Glutamatergic neuron (in vitro differentiated cells): Measurements from ENCODE around the gene PLAAT2. TPM values are rescaled to one million over a fixed set of nuclear protein-coding genes. Genes with fewer than 3 reads are reported as not detected.

Experiments used
- DNase-seq: peaks from one replicate; pipeline ENCODE4 v3.0.0; 2022
- H3K27ac Mint-ChIP-seq: one replicate; pipeline ENCODE4 v1.8.0; 2020; ENCODE audit warnings: mild to moderate bottlenecking, mixed read lengths, inconsistent platforms; ENCODE audit not compliant: unreplicated experiment
- H3K27me3 Mint-ChIP-seq: one replicate; pipeline ENCODE4 v1.8.0; 2020; ENCODE audit warnings: mild to moderate bottlenecking, moderate library complexity, mixed read lengths, inconsistent platforms; ENCODE audit not compliant: unreplicated experiment
- H3K36me3 Mint-ChIP-seq: one replicate; pipeline ENCODE4 v1.8.0; 2020; ENCODE audit warnings: mild to moderate bottlenecking, mixed read lengths, inconsistent platforms; ENCODE audit not compliant: unreplicated experiment
- H3K4me1 Mint-ChIP-seq: one replicate; pipeline ENCODE4 v1.8.0; 2020; ENCODE audit warnings: mild to moderate bottlenecking, low read depth, mixed read lengths, inconsistent platforms; ENCODE audit not compliant: unreplicated experiment
- H3K4me3 Mint-ChIP-seq: one replicate; pipeline ENCODE4 v1.8.0; 2020; ENCODE audit warnings: mild to moderate bottlenecking, mixed read lengths, inconsistent platforms; ENCODE audit not compliant: unreplicated experiment
- H3K9me3 Mint-ChIP-seq: one replicate; pipeline ENCODE4 v1.8.0; 2020; ENCODE audit warnings: mild to moderate bottlenecking, moderate library complexity, mixed read lengths, inconsistent platforms; ENCODE audit not compliant: unreplicated experiment
- CTCF ChIP-seq: fragments of 200-600 bp; sonication (generic); IDR thresholded peaks from one replicate; pipeline ENCODE4 v1.5.0; 2021; ENCODE audit not compliant: partially characterized antibody, unreplicated experiment
- total RNA-seq: library from RNA; stranded (reverse); fragmentation: NEBNext Ultra II Directional; extraction: Animal tissue kit (Norgen Biotek cat#: 25700); gene quantifications from one replicate; pipeline ENCODE4 v1.2.1, GENCODE V29; 2021; ENCODE audit not compliant: unreplicated experiment

Gene PLAAT2
- total RNA-seq, 1 donor from 2014 or later, result not detected

GRCh38 chr11:63523151-63523550, 40.0 kb downstream of the PLAAT2 start:
- Mint-ChIP-seq H3K4me1 (peaks cover 6% of the 10 kb centered on the region), H3K27me3 (no peaks in the 10 kb centered on the region), H3K36me3 (peaks cover 8% of the 10 kb centered on the region), H3K9me3 (peaks cover 4% of the 10 kb centered on the region), H3K27ac (no peak overlapping the region), H3K4me3 (no peak overlapping the region)
- TF ChIP-seq CTCF, result no peak
- no peak for DNase-seq

DNA sequence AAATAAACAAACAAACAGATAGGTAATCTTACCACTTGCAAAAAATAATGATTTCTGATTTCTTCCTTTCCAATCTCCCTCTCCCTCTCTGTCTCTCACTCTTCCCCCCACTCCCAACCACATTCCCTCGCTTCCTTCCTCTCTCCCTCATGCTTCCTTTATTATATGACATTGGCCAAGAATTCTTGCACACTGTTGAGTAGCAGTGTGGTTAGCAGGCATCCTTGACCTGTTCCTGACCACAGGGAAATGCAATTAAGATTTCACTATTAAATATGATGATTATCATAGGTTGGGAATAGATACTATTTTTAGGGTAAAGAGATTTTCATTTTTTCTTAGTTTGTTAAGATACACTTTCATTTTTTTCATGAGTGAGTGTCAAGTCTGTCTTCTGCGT, 41.3 kb downstream of the PLAAT2 start:
- DNase-seq, result no peak
- Mint-ChIP-seq H3K27me3 (peaks cover 2% of the 10 kb centered on the region), H3K27ac (no peak overlapping the region), H3K9me3 (peaks cover 4% of the 10 kb centered on the region), H3K4me3 (no peak overlapping the region), H3K36me3 (peaks cover 8% of the 10 kb centered on the region), H3K4me1 (no peaks in the 10 kb centered on the region)
- TF ChIP-seq CTCF, result no peak

DNA sequence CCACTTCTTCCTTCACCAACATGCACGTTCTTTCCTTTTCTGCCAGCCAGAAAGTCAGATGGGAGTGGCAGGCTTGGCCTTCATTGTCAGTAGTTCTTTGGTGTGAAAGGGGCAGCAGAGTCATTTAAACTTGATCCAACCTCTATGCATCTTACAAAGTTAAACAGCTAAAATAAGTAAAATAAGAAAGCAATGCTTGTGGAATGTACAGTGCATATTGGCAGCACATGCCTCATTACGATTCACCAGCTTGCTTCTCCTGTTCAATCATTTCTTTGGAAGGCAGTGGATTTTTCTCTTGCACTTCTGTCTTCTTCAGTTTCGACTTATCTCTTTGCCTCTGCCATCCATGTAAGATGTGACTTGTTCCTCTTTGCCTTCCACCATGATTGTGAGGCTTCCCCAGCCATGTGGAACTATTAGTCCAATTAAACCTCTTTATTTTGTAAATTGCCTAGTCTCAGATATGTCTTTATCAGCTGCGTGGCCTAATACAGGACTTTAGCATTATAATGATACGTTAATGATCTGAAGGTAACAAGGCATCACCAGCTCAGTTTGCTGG, 42.5 kb downstream of the PLAAT2 start:
- H3K4me1 Mint-ChIP-seq, result no peaks in the 10 kb centered on the region
- H3K4me3 Mint-ChIP-seq, result no peak overlapping the region
- H3K9me3 Mint-ChIP-seq, result peaks cover 4% of the 10 kb centered on the region
- H3K27me3 Mint-ChIP-seq, result peaks cover 2% of the 10 kb centered on the region
- TF ChIP-seq CTCF, result no peak
- no peak overlapping the region for H3K27ac Mint-ChIP-seq
- peaks cover 8% of the 10 kb centered on the region for H3K36me3 Mint-ChIP-seq
- DNase-seq, result no peak

GRCh38 chr11:63518548-63518947, 44.6 kb downstream of the PLAAT2 start:
- Mint-ChIP-seq H3K4me1 (no peaks in the 10 kb centered on the region), H3K27ac (no peak overlapping the region), H3K27me3 (peaks cover 4% of the 10 kb centered on the region), H3K4me3 (no peak overlapping the region), H3K9me3 (peaks cover under 1% of the 10 kb centered on the region), H3K36me3 (peaks cover 4% of the 10 kb centered on the region)
- no peak for DNase-seq
- no peak for TF ChIP-seq CTCF

DNA sequence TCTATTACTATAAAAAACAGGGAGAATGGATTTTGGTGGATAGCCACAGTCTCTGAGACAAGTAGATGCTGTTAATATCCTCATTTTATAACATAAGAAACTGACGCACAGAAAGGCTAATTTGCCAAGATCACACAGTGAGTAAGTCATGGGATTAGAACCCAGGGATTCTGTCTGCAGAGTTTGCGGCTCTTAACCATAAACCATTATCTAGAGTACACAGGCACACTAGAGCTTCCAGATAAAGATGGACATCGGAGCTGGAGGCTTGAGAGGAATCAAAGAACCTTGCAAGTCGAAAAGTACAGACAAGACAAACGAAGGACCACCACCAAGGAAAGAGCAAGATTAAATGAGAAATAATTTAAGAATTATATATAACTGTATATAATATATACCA, 46.0 kb downstream of the PLAAT2 start:
- H3K9me3 Mint-ChIP-seq, result no peaks in the 10 kb centered on the region
- H3K27ac Mint-ChIP-seq, result no peak overlapping the region
- H3K27me3 Mint-ChIP-seq, result peaks cover 4% of the 10 kb centered on the region
- peaks cover 4% of the 10 kb centered on the region for H3K36me3 Mint-ChIP-seq
- no peak for TF ChIP-seq CTCF
- DNase-seq, result no peak
- H3K4me1 Mint-ChIP-seq, result no peaks in the 10 kb centered on the region
- H3K4me3 Mint-ChIP-seq, result no peak overlapping the region
